ENCODE results near the gene TUT7.
A peak's percentile ranks its signal among the peaks of the same experiment; 100 is the strongest.
"Not testable (repeated sequence)": the region's sequence is repeated elsewhere in the genome, so short reads cannot be mapped to it uniquely, and the experiment has no call there.

TUT7 gene, protein sequence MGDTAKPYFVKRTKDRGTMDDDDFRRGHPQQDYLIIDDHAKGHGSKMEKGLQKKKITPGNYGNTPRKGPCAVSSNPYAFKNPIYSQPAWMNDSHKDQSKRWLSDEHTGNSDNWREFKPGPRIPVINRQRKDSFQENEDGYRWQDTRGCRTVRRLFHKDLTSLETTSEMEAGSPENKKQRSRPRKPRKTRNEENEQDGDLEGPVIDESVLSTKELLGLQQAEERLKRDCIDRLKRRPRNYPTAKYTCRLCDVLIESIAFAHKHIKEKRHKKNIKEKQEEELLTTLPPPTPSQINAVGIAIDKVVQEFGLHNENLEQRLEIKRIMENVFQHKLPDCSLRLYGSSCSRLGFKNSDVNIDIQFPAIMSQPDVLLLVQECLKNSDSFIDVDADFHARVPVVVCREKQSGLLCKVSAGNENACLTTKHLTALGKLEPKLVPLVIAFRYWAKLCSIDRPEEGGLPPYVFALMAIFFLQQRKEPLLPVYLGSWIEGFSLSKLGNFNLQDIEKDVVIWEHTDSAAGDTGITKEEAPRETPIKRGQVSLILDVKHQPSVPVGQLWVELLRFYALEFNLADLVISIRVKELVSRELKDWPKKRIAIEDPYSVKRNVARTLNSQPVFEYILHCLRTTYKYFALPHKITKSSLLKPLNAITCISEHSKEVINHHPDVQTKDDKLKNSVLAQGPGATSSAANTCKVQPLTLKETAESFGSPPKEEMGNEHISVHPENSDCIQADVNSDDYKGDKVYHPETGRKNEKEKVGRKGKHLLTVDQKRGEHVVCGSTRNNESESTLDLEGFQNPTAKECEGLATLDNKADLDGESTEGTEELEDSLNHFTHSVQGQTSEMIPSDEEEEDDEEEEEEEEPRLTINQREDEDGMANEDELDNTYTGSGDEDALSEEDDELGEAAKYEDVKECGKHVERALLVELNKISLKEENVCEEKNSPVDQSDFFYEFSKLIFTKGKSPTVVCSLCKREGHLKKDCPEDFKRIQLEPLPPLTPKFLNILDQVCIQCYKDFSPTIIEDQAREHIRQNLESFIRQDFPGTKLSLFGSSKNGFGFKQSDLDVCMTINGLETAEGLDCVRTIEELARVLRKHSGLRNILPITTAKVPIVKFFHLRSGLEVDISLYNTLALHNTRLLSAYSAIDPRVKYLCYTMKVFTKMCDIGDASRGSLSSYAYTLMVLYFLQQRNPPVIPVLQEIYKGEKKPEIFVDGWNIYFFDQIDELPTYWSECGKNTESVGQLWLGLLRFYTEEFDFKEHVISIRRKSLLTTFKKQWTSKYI (N-terminal part only)

GRCh38 chr9:86354011-86354817, at the start of gene TUT7:
TUT7 (minus strand) TSS chr9:86354410; CDS start chr9:86353199, 1,211 bp downstream.
- peak; percentile 92 for DNase-seq (ENCODE audit: low spot score)

- DNase-seq (ENCODE audit: low spot score), result no peak
Measured at GRCh38 chr9:86402591-86402990, 48.4 kb upstream of the TUT7 start.

DNA sequence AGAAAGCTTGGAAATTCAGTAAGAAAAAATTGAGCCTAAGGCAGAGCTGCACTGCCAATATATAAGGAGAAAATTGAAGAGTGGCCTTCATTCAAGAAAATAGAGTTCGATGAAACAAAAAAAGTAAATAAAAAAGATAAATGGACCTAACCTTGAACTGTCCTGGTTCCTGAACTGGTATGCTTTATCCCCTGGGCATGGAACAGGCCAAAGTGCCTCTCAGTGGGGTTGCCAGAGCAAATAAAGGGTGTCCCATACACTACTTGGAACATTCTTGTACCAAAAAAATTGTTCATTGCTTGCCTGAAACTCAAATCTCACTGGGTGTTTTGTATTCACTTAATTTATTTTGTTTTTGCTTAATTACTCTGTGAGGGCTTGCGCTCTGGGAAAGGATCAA, 42.2 kb upstream of the TUT7 start:
- DNase-seq (ENCODE audit: low spot score), result no peak

DNA sequence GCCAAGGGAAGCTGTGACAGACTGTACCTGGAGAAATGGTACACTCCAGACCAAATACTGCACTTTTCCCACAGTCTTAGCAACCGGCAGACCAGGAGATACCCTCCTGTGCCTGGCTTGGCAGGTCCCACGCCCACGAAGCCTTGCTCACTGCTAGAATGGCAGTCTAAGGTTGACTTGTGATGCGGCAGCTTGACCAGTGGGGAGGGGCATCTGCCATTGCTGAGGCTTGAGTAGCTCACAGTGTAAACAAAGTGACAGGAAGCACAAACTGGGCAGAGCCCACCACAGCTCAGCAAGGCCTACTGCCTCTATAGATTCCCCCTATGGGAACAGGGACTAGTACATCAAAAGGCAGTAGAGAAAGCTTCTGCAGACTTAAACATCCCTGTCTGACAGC, 36.0 kb upstream of the TUT7 start:
- DNase-seq (ENCODE audit: low spot score), result not testable (repeated sequence)

GRCh38 chr9:86389628-86390027, 35.4 kb upstream of the TUT7 start:
- no peak for DNase-seq (ENCODE audit: low spot score)

GRCh38 chr9:86387376-86387775, 33.2 kb upstream of the TUT7 start:
- DNase-seq (ENCODE audit: low spot score), result no peak

DNA sequence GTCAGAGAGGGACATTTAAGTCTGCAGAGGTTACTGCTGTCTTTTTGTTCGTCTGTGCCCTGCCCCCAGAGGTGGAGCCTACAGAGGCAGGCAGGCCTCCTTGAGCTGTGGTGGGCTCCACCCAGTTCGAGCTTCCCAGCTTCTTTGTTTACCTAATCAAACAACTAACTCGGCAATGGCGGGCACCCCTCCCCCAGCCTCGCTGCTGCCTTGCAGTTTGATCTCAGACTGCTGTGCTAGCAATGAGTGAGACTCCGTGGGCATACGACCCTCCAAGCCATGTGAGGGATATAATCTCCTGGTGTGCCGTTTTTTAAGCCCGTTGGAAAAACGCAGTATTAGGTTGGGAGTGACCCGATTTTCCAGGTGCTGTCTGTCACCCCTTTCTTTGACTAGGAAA, 28.8 kb upstream of the TUT7 start:
- not testable (repeated sequence) for DNase-seq (ENCODE audit: low spot score)

DNA sequence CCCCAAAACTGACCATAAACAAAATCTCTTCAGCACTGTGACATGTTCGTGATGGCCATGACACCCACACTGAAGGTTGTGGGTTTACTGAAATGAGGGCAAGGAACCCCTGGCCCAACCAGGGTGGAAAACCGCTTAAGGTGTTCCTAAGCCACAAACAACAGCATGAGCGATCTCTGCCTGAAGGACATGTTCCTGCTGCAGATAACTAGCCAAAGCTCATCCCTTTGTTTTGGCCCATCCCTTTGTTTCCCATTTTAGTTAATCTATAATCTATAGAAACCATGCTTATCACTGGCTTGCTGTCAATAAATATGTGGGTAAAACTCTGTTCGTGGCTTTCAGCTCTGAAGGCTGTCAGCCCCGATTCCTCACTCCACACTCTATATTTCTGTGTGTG, 21.8 kb upstream of the TUT7 start:
- no peak for DNase-seq (ENCODE audit: low spot score)

- no peak for DNase-seq (ENCODE audit: low spot score)
Measured at GRCh38 chr9:86369810-86370209, 15.6 kb upstream of the TUT7 start.

DNA sequence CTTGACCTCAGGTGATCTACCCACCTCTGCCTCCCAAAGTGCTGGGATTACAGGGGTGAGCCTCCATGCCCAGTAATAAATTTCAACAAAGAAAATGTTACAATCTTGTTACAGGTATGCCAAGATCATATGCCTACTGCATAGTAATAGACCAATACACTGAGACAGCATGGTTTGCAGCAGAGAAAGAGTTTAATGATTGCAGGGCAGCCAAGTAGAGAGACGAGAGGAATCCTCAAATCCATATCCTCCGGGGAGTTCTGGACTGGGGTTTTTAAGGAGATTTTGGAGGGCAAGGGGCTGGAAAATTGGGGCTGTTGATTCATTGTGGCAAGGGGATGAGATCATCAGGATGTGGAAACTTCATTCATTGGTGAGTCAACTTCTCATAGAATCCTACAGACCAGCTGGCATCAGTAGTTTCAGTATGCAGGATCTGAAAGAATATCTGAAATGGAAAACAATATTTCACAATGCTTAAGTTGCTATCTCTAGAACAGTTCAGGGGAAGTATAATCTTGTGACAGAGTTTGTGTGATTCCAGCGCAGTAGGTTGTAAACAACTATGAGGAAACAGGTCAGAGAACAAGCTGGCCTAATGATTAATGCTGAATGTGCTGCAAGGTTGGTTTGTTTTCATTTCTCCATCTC, 14.8 kb upstream of the TUT7 start:
- no peak for DNase-seq (ENCODE audit: low spot score)

DNA sequence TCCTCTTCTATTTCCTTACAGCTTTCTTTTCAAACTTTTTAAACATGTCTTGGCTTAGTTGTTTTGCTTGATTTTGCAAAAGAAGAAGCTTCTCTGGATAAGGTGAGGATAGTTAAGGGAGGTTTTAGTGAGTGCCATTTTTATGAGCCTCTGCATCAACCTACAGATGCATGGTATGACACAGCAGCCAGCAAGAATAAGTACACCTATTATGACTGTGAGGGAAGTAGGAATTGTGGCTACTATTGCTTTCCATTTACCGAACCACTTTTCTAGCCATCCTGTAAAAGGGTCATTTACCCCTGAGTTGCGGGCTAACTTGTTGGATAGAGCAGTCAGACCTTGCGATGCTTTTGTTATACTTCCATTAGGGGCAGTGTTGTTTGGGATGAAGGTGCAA, 7.0 kb upstream of the TUT7 start:
- DNase-seq (ENCODE audit: low spot score), result no peak

DNA sequence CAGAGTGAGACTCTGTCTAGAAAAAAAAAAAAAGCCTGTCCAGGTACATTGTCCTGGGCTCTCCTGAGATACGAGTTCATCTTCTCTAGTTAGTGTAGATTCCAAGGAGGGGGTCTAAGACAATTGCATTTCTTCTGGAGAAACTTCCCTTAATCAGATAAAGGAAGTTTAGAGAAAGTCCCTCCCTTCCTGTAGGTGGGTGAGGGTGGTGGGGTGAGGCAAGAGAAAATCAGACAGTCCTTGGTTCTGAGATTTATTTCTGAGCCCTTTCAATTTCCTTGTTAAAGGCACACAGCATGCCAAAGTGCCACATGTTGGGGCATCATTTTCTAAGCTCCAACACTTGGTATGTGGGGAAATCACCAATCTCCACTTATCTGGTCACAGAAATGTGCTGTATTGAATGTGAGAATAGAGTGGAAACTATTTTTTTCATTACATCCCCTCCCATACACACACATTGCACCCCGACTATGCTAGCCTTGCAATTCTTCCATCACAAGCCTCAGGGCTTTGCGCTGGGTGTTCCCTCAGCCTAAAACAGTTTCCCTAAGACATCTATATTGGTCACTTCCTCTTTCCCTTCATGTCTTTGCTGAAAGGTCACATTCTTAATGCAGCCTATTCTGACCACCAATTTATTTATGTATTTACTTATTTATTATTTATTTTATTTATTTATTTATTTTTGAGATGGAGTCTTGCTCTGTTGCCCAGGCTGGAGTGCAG, 5.1 kb upstream of the TUT7 start:
- peak; percentile 61 for DNase-seq (ENCODE audit: low spot score)

DNA sequence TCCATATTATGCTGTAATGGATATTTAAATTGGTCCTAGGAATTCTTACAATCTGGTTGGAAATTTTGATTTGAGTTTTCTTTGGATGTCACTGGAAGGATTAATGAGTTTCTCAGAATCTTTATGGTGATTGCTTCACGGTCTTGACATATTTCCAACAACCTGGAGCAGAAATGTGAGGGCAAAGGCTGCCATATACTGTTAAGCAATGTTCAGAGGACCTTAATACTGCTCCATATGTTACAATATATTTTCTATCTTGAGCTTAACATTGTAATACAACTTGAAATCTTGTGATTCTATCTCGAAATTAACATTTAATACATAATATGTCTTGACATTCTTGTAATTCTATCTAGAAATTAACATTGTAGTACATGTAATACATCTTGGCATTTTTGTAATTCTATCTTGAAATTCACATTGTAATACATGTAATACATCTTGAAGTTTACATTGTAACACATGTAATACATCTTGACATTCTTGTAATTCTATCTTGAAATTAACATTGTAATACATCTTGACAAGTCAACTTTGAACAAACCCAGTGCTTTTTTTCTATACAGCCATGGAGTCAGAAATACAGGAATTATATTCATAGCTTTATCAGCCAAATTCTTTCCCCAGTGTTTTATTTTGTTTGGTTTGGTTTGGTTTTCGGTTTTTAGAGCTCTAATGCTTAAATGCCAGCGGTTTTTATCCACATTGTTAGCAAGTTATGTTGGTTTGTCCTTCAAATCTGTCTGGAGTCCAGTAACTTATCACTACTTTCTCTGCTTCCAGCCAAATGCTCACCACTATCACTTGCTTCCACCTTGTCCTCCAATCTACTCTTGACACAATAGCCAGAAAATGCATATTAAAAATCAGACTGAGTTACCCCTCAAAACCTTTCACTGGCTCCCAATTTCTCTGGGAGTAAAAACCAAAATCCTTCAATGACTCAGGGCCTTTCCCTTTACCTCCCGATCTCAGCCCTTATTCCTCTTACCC, 3.0 kb upstream of the TUT7 start:
- DNase-seq (ENCODE audit: low spot score), result no peak

DNA sequence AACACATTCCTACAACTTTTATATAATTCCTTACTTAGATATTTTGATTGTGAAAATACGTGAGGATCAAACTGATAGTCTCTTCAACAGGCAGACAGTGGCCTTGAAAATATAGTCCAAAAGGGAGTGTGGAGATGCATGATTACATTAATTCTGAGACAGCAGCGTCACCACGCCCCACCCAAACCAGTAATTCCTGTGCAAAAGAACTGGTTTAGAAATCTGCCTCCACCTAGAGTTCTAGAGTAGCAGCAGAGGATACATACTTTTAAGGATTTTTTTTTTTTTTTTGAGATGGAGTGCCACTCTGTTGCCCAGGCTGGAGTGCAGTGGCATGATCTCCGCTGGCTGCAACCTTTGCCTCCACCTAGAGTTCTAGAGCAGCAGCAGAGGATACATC, 1.6 kb upstream of the TUT7 start:
- DNase-seq (ENCODE audit: low spot score), result no peak

DNA sequence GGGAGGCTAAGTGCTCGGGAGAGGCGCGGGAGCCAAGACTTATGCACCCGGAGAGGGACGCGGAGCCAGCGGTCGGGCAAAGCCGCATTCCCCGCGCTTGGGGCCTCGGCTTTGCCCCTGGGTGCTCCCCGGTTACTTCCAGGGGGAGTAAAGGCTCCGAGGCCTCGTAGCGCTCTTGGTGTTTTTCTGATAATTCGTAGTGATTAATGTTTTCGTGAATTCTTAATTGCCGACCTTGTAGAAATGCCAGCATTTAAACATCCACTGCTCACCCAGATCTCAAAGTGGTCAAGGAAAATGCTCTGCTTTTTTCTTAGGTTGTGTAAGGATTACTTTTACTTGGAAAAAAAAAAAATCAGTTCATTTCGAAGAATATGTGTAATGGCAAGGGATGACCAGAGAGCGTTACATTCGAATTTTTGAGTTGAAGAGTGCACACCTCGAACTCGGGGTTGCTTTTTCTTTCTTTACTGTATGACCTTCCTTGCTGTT, 654 bp upstream of the TUT7 start:
- no peak for DNase-seq (ENCODE audit: low spot score)

GRCh38 chr9:86353655-86354010, 577 bp downstream of the TUT7 start:
- peak; percentile 45 for DNase-seq (ENCODE audit: low spot score)

GRCh38 chr9:86352440-86353077, 1.7 kb downstream of the TUT7 start:
- peak; percentile 28 for DNase-seq (ENCODE audit: low spot score)

- DNase-seq (ENCODE audit: low spot score), result no peak
Measured at GRCh38 chr9:86351880-86352279, 2.3 kb downstream of the TUT7 start.

All from pons (tissue), 1 donor.